ENCODE measurements around the gene GALNT2. TPM values are rescaled to one million over a fixed set of nuclear protein-coding genes. Genes with fewer than 3 reads are reported as not detected.

The GALNT2 gene
- total and polyA plus RNA-seq, 10 of the 15 experiments (the other 5 are each of a cell fraction or from before 2014, with no cell fraction given), result 0.52 to 27.7 (median 16.3) TPM

DNA sequence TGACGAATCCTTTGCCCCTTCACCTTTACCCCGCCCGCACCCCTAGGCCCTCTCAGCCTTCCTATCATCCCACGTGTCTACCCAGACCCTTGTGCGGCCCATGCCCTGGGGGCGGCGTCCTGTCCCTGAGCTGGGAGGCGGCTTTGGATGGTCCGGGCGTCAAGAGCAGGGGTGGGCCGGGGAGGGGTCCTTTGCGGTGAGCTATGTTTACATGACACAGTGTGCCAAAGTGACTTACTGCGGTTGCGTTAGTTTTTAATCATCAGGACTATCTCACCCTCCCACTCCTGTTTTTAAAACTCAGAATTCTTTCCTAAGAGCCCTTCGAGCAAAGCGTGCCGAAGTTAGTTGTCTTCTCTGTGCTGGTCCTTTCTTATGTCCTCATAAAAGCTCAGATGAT lies 214.5 kb downstream of the GALNT2 start:
- H2AFZ ChIP-seq (ENCODE audit: control insufficient read depth, low read depth, low read length), result no peak overlapping the region
- no peaks in the 10 kb centered on the region for H3K9me3 ChIP-seq (replicated peaks; ENCODE audit: control insufficient read depth, insufficient read depth, low read length)
- no TSS peak for BruUV-seq (replicated peaks)
- no peaks in the 10 kb centered on the region for H3K27me3 ChIP-seq (replicated peaks in 1 of 2; ENCODE audit: control insufficient read depth in 2 of 2, insufficient read depth in 2 of 2, low read length in 1 of 2)
- intact Hi-C loops (cut with micrococcal nuclease; ENCODE audit: unreplicated experiment) (no loop called here), in situ Hi-C loops (cut with MboI) (no loop called here)
- H3K9ac ChIP-seq (ENCODE audit: control insufficient read depth, insufficient read depth, low read length), result no peak overlapping the region
- ChIA-PET CTCF (interaction anchor here (1.2 kb wide), 1 partner anchor 17 kb away, joined by 3 read pairs; no protein-coding TSS in a partner anchor), POLR2A (no interaction called here), RAD21 (ENCODE audit: unreplicated experiment) (interaction anchor here (0.5 kb wide), 1 partner anchor 443 kb away, joined by 3 read pairs; no protein-coding TSS in a partner anchor), SMC1A (ENCODE audit: uncharacterized antibody, unreplicated experiment) (interaction anchor here (0.9 kb wide), 1 partner anchor 404 kb away, joined by 3 read pairs; no protein-coding TSS in a partner anchor)
- TF ChIP-seq SMC3 (IDR thresholded peaks at IDR 0.05; ENCODE audit: borderline replicate concordance, low read length), result no peak
- TF ChIP-seq, protein P1, sequence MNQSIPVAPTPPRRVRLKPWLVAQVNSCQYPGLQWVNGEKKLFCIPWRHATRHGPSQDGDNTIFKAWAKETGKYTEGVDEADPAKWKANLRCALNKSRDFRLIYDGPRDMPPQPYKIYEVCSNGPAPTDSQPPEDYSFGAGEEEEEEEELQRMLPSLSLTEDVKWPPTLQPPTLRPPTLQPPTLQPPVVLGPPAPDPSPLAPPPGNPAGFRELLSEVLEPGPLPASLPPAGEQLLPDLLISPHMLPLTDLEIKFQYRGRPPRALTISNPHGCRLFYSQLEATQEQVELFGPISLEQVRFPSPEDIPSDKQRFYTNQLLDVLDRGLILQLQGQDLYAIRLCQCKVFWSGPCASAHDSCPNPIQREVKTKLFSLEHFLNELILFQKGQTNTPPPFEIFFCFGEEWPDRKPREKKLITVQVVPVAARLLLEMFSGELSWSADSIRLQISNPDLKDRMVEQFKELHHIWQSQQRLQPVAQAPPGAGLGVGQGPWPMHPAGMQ (IDR thresholded peaks at IDR 0.05; ENCODE audit: borderline replicate concordance), result no peak
- no peak for TF ChIP-seq TCF12 (IDR thresholded peaks at IDR 0.05; ENCODE audit: low read depth, low read length)
- no peak for TF ChIP-seq RUNX3 (IDR thresholded peaks at IDR 0.05; ENCODE audit: low read length)
- TF ChIP-seq HDAC6 (IDR thresholded peaks at IDR 0.05; ENCODE audit: unreplicated experiment), result no peak
- TF ChIP-seq BMI1 (IDR thresholded peaks at IDR 0.05; ENCODE audit: borderline replicate concordance), result no peak
- no peaks in the 10 kb centered on the region for H3K79me2 ChIP-seq (ENCODE audit: control insufficient read depth, insufficient read depth, low read length)
- no peak for ATAC-seq
- H3K4me1 ChIP-seq (ENCODE audit: control insufficient read depth, insufficient read depth, low read length), result peaks cover 4% of the 10 kb centered on the region; the same call in 1 of the 2 replicates
- no peaks in the 10 kb centered on the region for H4K20me1 ChIP-seq (ENCODE audit: control insufficient read depth, insufficient read depth)
- no peak overlapping the region for H3K27ac ChIP-seq (ENCODE audit: control insufficient read depth, insufficient read depth)
- no peak overlapping the region for H3K4me3 ChIP-seq
- DNase-seq (ENCODE audit: low read depth, low spot score), result no peak
- 99% methylated on average over 17 of the region's 17 CpGs for WGBS (ENCODE audit: insufficient coverage, insufficient replicate concordance, low lambda C conversion rate, missing lambda C conversion rate)
- no peak for FAIRE-seq
- peaks cover 3% of the 10 kb centered on the region in 2 experiments; a peak in 2 of 4 replicates for H3K36me3 ChIP-seq (ENCODE audit: control insufficient read depth in 2 of 2, insufficient read depth in 2 of 2, low read length in 1 of 2)
- H3K4me2 ChIP-seq (ENCODE audit: control insufficient read depth, insufficient read depth), result no peak overlapping the region

DNA sequence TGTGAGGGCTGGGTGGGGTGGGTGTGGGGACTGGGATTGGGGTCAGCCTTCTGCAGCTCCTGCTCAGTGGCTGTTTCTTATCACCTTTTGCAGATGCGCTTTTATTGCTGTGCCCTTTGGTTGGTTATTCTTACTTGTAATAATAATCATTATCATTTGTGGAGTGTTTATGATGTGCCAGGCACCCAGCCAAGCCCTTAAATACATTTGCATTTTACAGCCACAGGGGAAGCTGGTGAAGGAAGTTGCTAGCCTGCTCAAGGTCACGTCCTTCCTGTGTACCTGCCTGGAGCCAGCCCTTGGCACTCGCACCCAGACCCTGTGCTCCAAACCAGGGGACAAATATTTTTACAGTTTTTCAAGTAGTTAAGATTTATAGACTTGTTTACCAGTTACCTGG lies 215.1 kb downstream of the GALNT2 start:
- no peak overlapping the region for H3K27ac ChIP-seq (ENCODE audit: control insufficient read depth, insufficient read depth)
- no peak overlapping the region for H2AFZ ChIP-seq (ENCODE audit: control insufficient read depth, low read depth, low read length)
- CTCF ChIA-PET, result interaction anchor here (1.2 kb wide), 1 partner anchor 18 kb away, joined by 3 read pairs; no protein-coding TSS in a partner anchor
- H3K4me1 ChIP-seq (ENCODE audit: control insufficient read depth, insufficient read depth, low read length), result peaks cover 4% of the 10 kb centered on the region; the same call in 1 of the 2 replicates
- POLR2A ChIA-PET, result no interaction called here
- no peak for FAIRE-seq
- no peaks in the 10 kb centered on the region for H4K20me1 ChIP-seq (ENCODE audit: control insufficient read depth, insufficient read depth)
- no peak overlapping the region for H3K4me2 ChIP-seq (ENCODE audit: control insufficient read depth, insufficient read depth)
- in situ Hi-C loops (cut with MboI) (no loop called here), intact Hi-C loops (cut with micrococcal nuclease; ENCODE audit: unreplicated experiment) (no loop called here)
- no peak for ATAC-seq
- SMC1A ChIA-PET (ENCODE audit: uncharacterized antibody, unreplicated experiment), result interaction anchor here (0.9 kb wide), 1 partner anchor 404 kb away, joined by 3 read pairs; no protein-coding TSS in a partner anchor
- no peak for TF ChIP-seq SUZ12 (IDR thresholded peaks at IDR 0.05; ENCODE audit: unreplicated experiment)
- TF ChIP-seq, protein P2, sequence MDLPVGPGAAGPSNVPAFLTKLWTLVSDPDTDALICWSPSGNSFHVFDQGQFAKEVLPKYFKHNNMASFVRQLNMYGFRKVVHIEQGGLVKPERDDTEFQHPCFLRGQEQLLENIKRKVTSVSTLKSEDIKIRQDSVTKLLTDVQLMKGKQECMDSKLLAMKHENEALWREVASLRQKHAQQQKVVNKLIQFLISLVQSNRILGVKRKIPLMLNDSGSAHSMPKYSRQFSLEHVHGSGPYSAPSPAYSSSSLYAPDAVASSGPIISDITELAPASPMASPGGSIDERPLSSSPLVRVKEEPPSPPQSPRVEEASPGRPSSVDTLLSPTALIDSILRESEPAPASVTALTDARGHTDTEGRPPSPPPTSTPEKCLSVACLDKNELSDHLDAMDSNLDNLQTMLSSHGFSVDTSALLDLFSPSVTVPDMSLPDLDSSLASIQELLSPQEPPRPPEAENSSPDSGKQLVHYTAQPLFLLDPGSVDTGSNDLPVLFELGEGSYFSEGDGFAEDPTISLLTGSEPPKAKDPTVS (IDR thresholded peaks at IDR 0.05; ENCODE audit: low read depth, low read length), result no peak
- no peak for TF ChIP-seq CREM (IDR thresholded peaks at IDR 0.05; ENCODE audit: low read depth)
- H3K79me2 ChIP-seq (ENCODE audit: control insufficient read depth, insufficient read depth, low read length), result no peaks in the 10 kb centered on the region
- no TSS peak for BruUV-seq (replicated peaks)
- DNase-seq (ENCODE audit: low read depth, low spot score), result no peak
- RAD21 ChIA-PET (ENCODE audit: unreplicated experiment), result interaction anchor here (0.5 kb wide), 1 partner anchor 444 kb away, joined by 3 read pairs; no protein-coding TSS in a partner anchor
- H3K9ac ChIP-seq (ENCODE audit: control insufficient read depth, insufficient read depth, low read length), result no peak overlapping the region
- no peaks in the 10 kb centered on the region for H3K9me3 ChIP-seq (replicated peaks; ENCODE audit: control insufficient read depth, insufficient read depth, low read length)
- H3K36me3 ChIP-seq (ENCODE audit: control insufficient read depth in 2 of 2, insufficient read depth in 2 of 2, low read length in 1 of 2), result peaks cover 3% of the 10 kb centered on the region in 2 experiments; a peak in 2 of 4 replicates
- no peaks in the 10 kb centered on the region for H3K27me3 ChIP-seq (replicated peaks in 1 of 2; ENCODE audit: control insufficient read depth in 2 of 2, insufficient read depth in 2 of 2, low read length in 1 of 2)
- 0% methylated on average over 3 of the region's 3 CpGs for WGBS (ENCODE audit: insufficient coverage, insufficient replicate concordance, low lambda C conversion rate, missing lambda C conversion rate)
- no peak overlapping the region for H3K4me3 ChIP-seq
